Measurements from ENCODE around the gene HSPA9.

HSPA9 gene

DNA sequence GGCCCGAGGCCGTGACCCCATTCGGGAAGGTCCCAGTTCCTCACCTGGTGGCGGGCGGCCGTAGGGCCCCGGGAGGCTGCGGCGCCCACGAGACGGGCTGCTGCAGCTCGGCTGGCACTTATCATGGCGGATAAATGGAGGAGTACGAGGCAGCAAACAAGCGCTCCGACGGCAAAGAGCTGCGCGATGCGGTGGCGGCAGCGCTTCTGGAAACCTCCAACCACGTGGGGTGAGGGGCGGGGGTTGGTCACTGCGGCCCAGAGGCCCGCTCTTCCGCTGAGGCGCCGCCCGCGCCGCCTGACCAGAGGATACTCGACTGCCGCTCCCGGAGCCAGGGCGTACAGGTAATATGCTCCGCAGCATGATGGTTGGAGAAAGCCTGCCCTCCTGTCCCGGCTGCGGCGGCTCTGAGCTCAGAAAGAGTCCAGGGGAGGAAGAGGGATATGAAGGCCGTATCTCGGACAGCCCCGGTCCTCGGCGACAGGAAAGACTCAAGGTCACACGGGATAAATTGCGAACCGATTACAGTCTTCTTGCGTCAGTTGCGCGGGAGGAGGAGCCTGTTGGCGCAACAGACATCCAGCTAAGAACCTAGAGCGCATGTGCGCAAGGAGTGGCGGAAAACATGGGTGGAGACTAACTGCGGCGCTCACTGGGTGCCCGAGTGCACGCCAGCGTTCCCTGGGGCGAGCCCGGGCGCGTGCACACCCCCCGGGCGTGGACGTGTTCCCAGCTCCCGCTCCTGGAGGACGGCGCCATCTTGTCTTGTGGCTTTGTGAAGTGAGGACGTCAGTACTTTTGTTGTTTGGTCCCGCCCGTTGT is at the start of gene HSPA9:
Gene HSPA9, minus strand, starts transcription at position 208 of the 822 bp plus-strand sequence. Its CDS starts 83 bp downstream, at position 125.
- in situ Hi-C loops (cut with HindIII; ENCODE audit: low sequenced_read_pairs), result no loop called here
- no peak for TF ChIP-seq CTCF (IDR thresholded peaks at IDR 0.05; ENCODE audit: low read depth, low read length)
- peak; percentile 100 for DNase-seq (ENCODE audit: low read depth, low spot score)
- H3K4me3 ChIP-seq (ENCODE audit: low read depth, low read length), result peak within 1 kb of the TSS; percentile 96

DNA sequence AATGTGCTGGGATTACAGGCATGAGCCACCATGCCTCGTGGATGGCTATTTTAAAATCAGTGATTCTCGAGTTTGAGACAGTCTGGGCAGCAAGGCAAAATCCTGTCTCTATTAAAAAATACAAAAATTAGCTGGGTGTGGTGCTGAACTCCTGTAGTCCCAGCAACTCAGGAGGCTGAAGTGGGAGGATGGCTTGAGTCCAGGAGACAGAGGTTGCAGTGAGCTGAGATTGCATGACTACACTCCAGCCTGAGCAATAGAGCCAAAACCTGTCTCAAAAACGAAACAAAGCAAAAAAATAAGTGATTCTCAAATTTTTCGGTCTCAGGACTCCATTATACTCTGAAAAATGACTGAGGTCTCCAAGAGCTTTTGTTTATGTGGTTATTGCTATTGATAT is 47.9 kb upstream of the HSPA9 start:
- TF ChIP-seq CTCF (IDR thresholded peaks at IDR 0.05; ENCODE audit: low read depth, low read length), result no peak
- in situ Hi-C loops (cut with HindIII; ENCODE audit: low sequenced_read_pairs), result no loop called here
- no peak for DNase-seq (ENCODE audit: low read depth, low spot score)
- H3K4me3 ChIP-seq (ENCODE audit: low read depth, low read length), result no peak overlapping the region

DNA sequence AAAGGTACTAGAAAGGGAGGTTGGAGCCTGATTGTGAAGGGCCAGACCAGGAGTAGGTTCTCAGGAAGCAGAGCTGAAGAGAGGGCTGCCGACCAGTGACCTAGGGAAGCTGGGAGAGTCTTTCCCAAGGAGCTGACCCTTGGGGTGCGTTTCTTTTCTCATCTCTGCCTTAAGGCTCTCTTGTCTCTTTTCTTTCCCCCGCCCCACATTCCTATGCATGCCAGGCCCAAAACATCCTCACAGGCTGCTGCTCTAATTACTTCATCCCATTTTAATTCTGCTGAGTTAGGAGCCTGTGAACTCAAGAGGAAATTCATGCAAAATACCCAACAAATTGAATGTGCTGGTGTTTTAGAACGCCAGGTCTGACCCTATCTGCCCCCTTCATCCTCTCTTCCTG is 46.9 kb upstream of the HSPA9 start:
- TF ChIP-seq CTCF (IDR thresholded peaks at IDR 0.05; ENCODE audit: low read depth, low read length), result no peak
- no peak for DNase-seq (ENCODE audit: low read depth, low spot score)
- in situ Hi-C loops (cut with HindIII; ENCODE audit: low sequenced_read_pairs), result no loop called here
- no peak overlapping the region for H3K4me3 ChIP-seq (ENCODE audit: low read depth, low read length)

- no peak for TF ChIP-seq CTCF (IDR thresholded peaks at IDR 0.05; ENCODE audit: low read depth, low read length)
- no peak for DNase-seq (ENCODE audit: low read depth, low spot score)
- in situ Hi-C loops (cut with HindIII; ENCODE audit: low sequenced_read_pairs), result no loop called here
- H3K4me3 ChIP-seq (ENCODE audit: low read depth, low read length), result no peak overlapping the region
Measured at GRCh38 chr5:138620663-138621224, 45.5 kb upstream of the HSPA9 start.

DNA sequence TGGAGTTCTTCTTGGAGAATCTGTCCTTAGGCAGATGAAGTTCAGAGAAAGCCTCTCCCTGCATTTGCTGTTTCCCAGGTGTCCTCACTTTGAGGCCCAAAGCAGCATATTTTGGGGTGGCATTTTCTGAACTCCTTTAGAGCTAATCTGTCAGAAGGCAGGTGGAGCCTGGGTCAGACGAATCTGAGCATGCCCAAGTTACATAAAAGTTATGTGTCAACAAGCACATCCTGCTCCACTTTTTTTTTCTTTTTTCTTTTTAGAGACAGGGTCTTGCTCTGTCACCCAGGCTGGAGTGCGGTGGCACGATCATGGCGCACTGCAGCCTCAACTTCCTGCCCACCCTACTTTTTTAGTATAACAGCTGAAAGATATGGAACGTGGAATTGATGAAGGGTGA is 41.3 kb upstream of the HSPA9 start:
- no peak overlapping the region for H3K4me3 ChIP-seq (ENCODE audit: low read depth, low read length)
- in situ Hi-C loops (cut with HindIII; ENCODE audit: low sequenced_read_pairs), result no loop called here
- no peak for DNase-seq (ENCODE audit: low read depth, low spot score)
- TF ChIP-seq CTCF (IDR thresholded peaks at IDR 0.05; ENCODE audit: low read depth, low read length), result no peak

GRCh38 chr5:138615461-138615860 is 40.3 kb upstream of the HSPA9 start:
- in situ Hi-C loops (cut with HindIII; ENCODE audit: low sequenced_read_pairs), result no loop called here
- H3K4me3 ChIP-seq (ENCODE audit: low read depth, low read length), result no peak overlapping the region
- no peak for TF ChIP-seq CTCF (IDR thresholded peaks at IDR 0.05; ENCODE audit: low read depth, low read length)
- no peak for DNase-seq (ENCODE audit: low read depth, low spot score)
